GM18519 (cell line): ENCODE data around the gene ZNF337.
"Not testable (repeated sequence)": the region's sequence is repeated elsewhere in the genome, so short reads cannot be mapped to it uniquely, and the experiment has no call there.

Source experiments
- ATAC-seq: cut with Tn5 transposase; IDR thresholded peaks from one replicate; pipeline ENCODE4 v1.9.1; 2021; ENCODE audit warnings: mild to moderate bottlenecking, moderate library complexity; ENCODE audit not compliant: unreplicated experiment, low FRiP score

ZNF337 gene

GRCh38 chr20:25695532-25696370 lies 902 bp downstream of the ZNF337 start:
- no peak for ATAC-seq

GRCh38 chr20:25692499-25692898 lies 4.2 kb downstream of the ZNF337 start:
- no peak for ATAC-seq

- ATAC-seq: no peak
Observed at GRCh38 chr20:25690427-25690826, 6.2 kb downstream of the ZNF337 start.

GRCh38 chr20:25686081-25687067 lies 10.3 kb downstream of the ZNF337 start:
- peak; percentile 14 for ATAC-seq

GRCh38 chr20:25685276-25686080 lies 11.2 kb downstream of the ZNF337 start:
- peak; percentile 75 for ATAC-seq

- ATAC-seq: not testable (repeated sequence)
Observed at GRCh38 chr20:25683826-25684225, 12.8 kb downstream of the ZNF337 start.

- ATAC-seq: no peak
Observed at GRCh38 chr20:25683050-25683449, 13.6 kb downstream of the ZNF337 start.

GRCh38 chr20:25676164-25676809 lies 20.4 kb downstream of the ZNF337 start:
- ATAC-seq: peak; percentile 88

- no peak for ATAC-seq
Observed at GRCh38 chr20:25675161-25675560, 21.5 kb downstream of the ZNF337 start.

GRCh38 chr20:25672659-25673235 lies 23.9 kb downstream of the ZNF337 start:
- ATAC-seq: no peak

GRCh38 chr20:25669826-25670422 lies 26.7 kb downstream of the ZNF337 start:
- no peak for ATAC-seq

GRCh38 chr20:25668446-25668845 lies 28.2 kb downstream of the ZNF337 start:
- ATAC-seq: no peak

GRCh38 chr20:25659999-25660398 lies 36.7 kb downstream of the ZNF337 start:
- no peak for ATAC-seq

- no peak for ATAC-seq
Observed at GRCh38 chr20:25654487-25654886, 42.2 kb downstream of the ZNF337 start.

- ATAC-seq: not testable (repeated sequence)
Observed at GRCh38 chr20:25652866-25653265, 43.8 kb downstream of the ZNF337 start.

GRCh38 chr20:25644814-25645213 lies 51.8 kb downstream of the ZNF337 start:
- no peak for ATAC-seq

- no peak for ATAC-seq
Observed at GRCh38 chr20:25643716-25644115, 52.9 kb downstream of the ZNF337 start.

GRCh38 chr20:25637247-25637646 lies 59.4 kb downstream of the ZNF337 start:
- ATAC-seq: no peak
